ENCODE measurements around the gene SV2B.

DNA sequence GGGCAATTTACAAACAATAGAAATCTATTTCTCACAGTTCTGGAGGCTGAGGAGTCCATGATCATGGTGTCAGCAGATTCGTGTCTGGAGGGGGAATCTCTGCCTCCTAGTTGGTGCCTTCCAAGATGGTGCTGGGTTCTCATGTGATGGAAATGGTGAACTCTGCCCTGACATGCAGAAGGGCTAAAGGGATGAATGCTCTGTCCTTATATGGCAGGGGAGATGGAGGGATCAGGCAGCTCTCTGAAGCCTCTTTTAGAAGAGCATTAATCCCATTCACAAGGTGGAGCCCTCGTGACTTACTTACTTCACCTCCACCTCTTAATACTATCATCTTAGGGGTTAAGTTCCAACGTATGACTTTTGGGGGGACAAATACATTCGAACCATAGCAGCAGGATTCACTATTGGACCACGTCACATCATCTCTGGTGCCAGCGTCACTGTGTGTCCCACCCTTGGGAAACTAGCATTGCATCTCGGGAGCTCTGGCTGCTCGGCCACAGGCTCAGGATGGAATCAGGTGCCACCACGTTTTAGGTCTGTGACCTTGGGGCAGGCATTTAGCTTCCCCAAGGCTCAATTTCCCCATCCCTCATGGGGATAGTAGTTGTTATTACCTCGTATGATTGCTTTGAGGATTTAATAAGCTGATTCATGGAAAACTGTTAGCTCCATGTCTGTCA, 53.0 kb downstream of the SV2B start:
- TF ChIP-seq, protein P1, sequence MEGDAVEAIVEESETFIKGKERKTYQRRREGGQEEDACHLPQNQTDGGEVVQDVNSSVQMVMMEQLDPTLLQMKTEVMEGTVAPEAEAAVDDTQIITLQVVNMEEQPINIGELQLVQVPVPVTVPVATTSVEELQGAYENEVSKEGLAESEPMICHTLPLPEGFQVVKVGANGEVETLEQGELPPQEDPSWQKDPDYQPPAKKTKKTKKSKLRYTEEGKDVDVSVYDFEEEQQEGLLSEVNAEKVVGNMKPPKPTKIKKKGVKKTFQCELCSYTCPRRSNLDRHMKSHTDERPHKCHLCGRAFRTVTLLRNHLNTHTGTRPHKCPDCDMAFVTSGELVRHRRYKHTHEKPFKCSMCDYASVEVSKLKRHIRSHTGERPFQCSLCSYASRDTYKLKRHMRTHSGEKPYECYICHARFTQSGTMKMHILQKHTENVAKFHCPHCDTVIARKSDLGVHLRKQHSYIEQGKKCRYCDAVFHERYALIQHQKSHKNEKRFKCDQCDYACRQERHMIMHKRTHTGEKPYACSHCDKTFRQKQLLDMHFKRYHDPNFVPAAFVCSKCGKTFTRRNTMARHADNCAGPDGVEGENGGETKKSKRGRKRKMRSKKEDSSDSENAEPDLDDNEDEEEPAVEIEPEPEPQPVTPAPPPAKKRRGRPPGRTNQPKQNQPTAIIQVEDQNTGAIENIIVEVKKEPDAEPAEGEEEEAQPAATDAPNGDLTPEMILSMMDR (IDR thresholded peaks at IDR 0.05; ENCODE audit: insufficient read depth, low read depth, low read length), result no peak
- TF ChIP-seq EZH2 (IDR thresholded peaks at IDR 0.05; ENCODE audit: insufficient read depth, low read length), result no peak

Data from astrocyte (in vitro differentiated cells and primary cell).